GM23338 (cell line): Measurements from ENCODE around the gene DDX20. TPM values are rescaled to one million over a fixed set of nuclear protein-coding genes. Genes with fewer than 3 reads are reported as not detected.

Source experiments
- ATAC-seq: fragments of 200-7000 bp; cut with Tn5 transposase; 3 replicates; pipeline ENCODE4 v1.9.1; 2020
- DNase-seq: peaks from one replicate; pipeline ENCODE4 v3.0.0-alpha.2; 2015; ENCODE audit warnings: low spot score
- H2AFZ ChIP-seq: fragments of 200-600 bp; sonication (generic); 2 replicates; pipeline ENCODE4 v1.8.0; 2016; ENCODE audit warnings: antibody characterized with exemption, mild to moderate bottlenecking, moderate library complexity
- H3F3A ChIP-seq: fragments of 200-600 bp; sonication (generic); replicated peaks from 2 replicates; pipeline ENCODE4 v1.8.0; 2017; ENCODE audit warnings: antibody characterized with exemption, mixed run types, low read depth
- H3K27ac ChIP-seq: fragments of 200-600 bp; sonication (generic); 2 replicates; pipeline ENCODE4 v1.6.1; 2016; ENCODE audit warnings: low read depth
- H3K27me3 ChIP-seq: fragments of 200-600 bp; sonication (generic); 2 replicates; pipeline ENCODE4 v1.8.0; 2016; ENCODE audit warnings: mild to moderate bottlenecking, mixed run types, moderate library complexity; ENCODE audit not compliant: insufficient read depth
- H3K36me3 ChIP-seq: fragments of 200-600 bp; sonication (generic); 2 replicates; pipeline ENCODE4 v1.8.0; 2016; ENCODE audit warnings: mild to moderate bottlenecking; ENCODE audit not compliant: insufficient read depth
- H3K4me1 ChIP-seq: fragments of 200-600 bp; sonication (generic); 2 replicates; pipeline ENCODE4 v1.8.0; 2016; ENCODE audit warnings: mild to moderate bottlenecking, moderate library complexity; ENCODE audit not compliant: insufficient read depth
- H3K4me2 ChIP-seq: fragments of 200-600 bp; sonication (generic); 2 replicates; pipeline ENCODE4 v1.7.1; 2017; ENCODE audit warnings: mixed run types
- H3K4me3 ChIP-seq: fragments of 200-600 bp; sonication (generic); 2 replicates; pipeline ENCODE4 v1.6.1; 2016; ENCODE audit warnings: mixed run types
- H3K79me2 ChIP-seq: fragments of 200-600 bp; sonication (generic); replicated peaks from 2 replicates; pipeline ENCODE4 v1.8.0; 2017; ENCODE audit warnings: mild to moderate bottlenecking; ENCODE audit not compliant: insufficient read depth
- H3K9me2 ChIP-seq: fragments of 200-600 bp; sonication (generic); 2 replicates; pipeline ENCODE4 v1.8.0; 2017; ENCODE audit not compliant: insufficient read depth
- H4K20me1 ChIP-seq: fragments of 200-600 bp; sonication (generic); replicated peaks from 2 replicates; pipeline ENCODE4 v1.8.0; 2017; ENCODE audit warnings: mild to moderate bottlenecking; ENCODE audit not compliant: insufficient read depth
- H3K27ac Mint-ChIP-seq: 2 replicates; pipeline ENCODE4 v1.8.0; 2020; ENCODE audit warnings: inconsistent platforms, mild to moderate bottlenecking, moderate library complexity, mixed read lengths
- H3K27me3 Mint-ChIP-seq: 3 replicates; pipeline ENCODE4 v1.8.0; 2022; ENCODE audit warnings: low read depth, mild to moderate bottlenecking, moderate library complexity, mixed read lengths, inconsistent platforms; ENCODE audit not compliant: insufficient read depth, poor library complexity
- H3K36me3 Mint-ChIP-seq: 3 replicates; pipeline ENCODE4 v1.8.0; 2021; ENCODE audit warnings: low read depth, mild to moderate bottlenecking, inconsistent platforms, moderate library complexity, mixed read lengths
- H3K4me1 Mint-ChIP-seq: 3 replicates; pipeline ENCODE4 v1.8.0; 2020; ENCODE audit warnings: mild to moderate bottlenecking, inconsistent platforms, mixed read lengths
- H3K4me3 Mint-ChIP-seq: 3 replicates; pipeline ENCODE4 v1.8.0; 2021; ENCODE audit warnings: moderate library complexity, mild to moderate bottlenecking, inconsistent platforms, mixed read lengths
- H3K9me3 Mint-ChIP-seq: 3 replicates; pipeline ENCODE4 v1.8.0; 2020; ENCODE audit warnings: moderate library complexity, mild to moderate bottlenecking, inconsistent platforms, mixed read lengths
- CREB1 ChIP-seq: fragments of 250-450 bp; sonication (Bioruptor Pico); IDR thresholded peaks from 2 replicates; pipeline ENCODE4 v1.5.0; 2020; ENCODE audit warnings: low read depth, mild to moderate bottlenecking, moderate library complexity
- CTCF ChIP-seq, 2 experiments: fragments of 200-600 bp in 1 of 2; sonication (generic) in 1 of 2; conservative IDR thresholded peaks; 2 replicates each; pipeline versions ENCODE4 v1.5.1 to v1.6.1; 2016 to 2017; ENCODE audit warnings: antibody characterized with exemption in 2 of 2, low read depth in 2 of 2, mild to moderate bottlenecking in 2 of 2, moderate library complexity in 1 of 2
- ETS1 ChIP-seq: IDR thresholded peaks from 2 replicates; pipeline ENCODE4 v1.6.1; 2016; ENCODE audit warnings: antibody characterized with exemption
- EZH2 ChIP-seq: fragments of 200-600 bp; sonication (generic); IDR thresholded peaks from one replicate; pipeline ENCODE4 v1.8.0; 2017; ENCODE audit warnings: antibody characterized with exemption, mild to moderate bottlenecking, low read depth; ENCODE audit not compliant: unreplicated experiment
- EZH2phosphoT487 ChIP-seq: fragments of 200-600 bp; sonication (generic); IDR thresholded peaks from one replicate; pipeline ENCODE4 v1.8.1; 2018; ENCODE audit warnings: antibody characterized with exemption; ENCODE audit not compliant: unreplicated experiment
- JUNB ChIP-seq: IDR thresholded peaks from one replicate; pipeline ENCODE4 v1.6.1; 2016; ENCODE audit warnings: antibody characterized with exemption; ENCODE audit not compliant: unreplicated experiment
- POLR2AphosphoS5 ChIP-seq: IDR thresholded peaks from 2 replicates; pipeline ENCODE4 v1.6.1; 2016; ENCODE audit warnings: antibody characterized with exemption, low read depth
- STAT1 ChIP-seq: IDR thresholded peaks from one replicate; pipeline ENCODE4 v1.6.1; 2016; ENCODE audit warnings: antibody characterized with exemption; ENCODE audit not compliant: unreplicated experiment
- ZNF114 ChIP-seq: fragments of 250-450 bp; sonication (Bioruptor Pico); IDR thresholded peaks from 2 replicates; pipeline ENCODE4 v1.5.0; 2020; ENCODE audit warnings: mild to moderate bottlenecking, moderate library complexity
- ZNF331 ChIP-seq: fragments of 250-450 bp; sonication (Bioruptor Pico); IDR thresholded peaks from 2 replicates; pipeline ENCODE4 v1.5.0; 2020; ENCODE audit warnings: low read depth, mild to moderate bottlenecking, moderate library complexity
- polyA plus RNA-seq: library from polyadenylated mRNA; unstranded; fragments of >200 nt; fragmentation: Nextera tagmentation; extraction: Ambion mirVana; gene quantifications from 2 replicates; pipeline ENCODE4 v1.2.1, GENCODE V29; 2016
- total RNA-seq: library from RNA; depleted of rRNA; stranded (reverse); fragments of >200 nt; shearing (Covaris generic); gene quantifications from 2 replicates; pipeline ENCODE4 v1.2.3, GENCODE V29; 2014

The DDX20 gene
- total and polyA plus RNA-seq, 2 experiments from 2014 or later, result 11.9 to 54.4 TPM

GRCh38 chr1:111777301-111777700 lies 21.6 kb downstream of the DDX20 start:
- Histone ChIP-seq H3F3A (no peaks in the 10 kb centered on the region), H3K4me1 (peaks cover 3% of the 10 kb centered on the region; the same call in 1 of the 2 replicates), H3K27me3 (no peaks in the 10 kb centered on the region), H2AFZ (no peak overlapping the region), H3K79me2 (no peaks in the 10 kb centered on the region), H3K4me3 (no peak overlapping the region), H3K9me2 (peaks cover 15% of the 10 kb centered on the region), H3K4me2 (no peak overlapping the region), H4K20me1 (no peaks in the 10 kb centered on the region), H3K27ac (0 out of 2 replicates have a peak overlapping the region, but pooled peaks have one; percentile 16), H3K36me3 (no peaks in the 10 kb centered on the region)
- Mint-ChIP-seq H3K27ac (no peak overlapping the region), H3K4me3 (no peak overlapping the region), H3K9me3 (no peaks in the 10 kb centered on the region; the same call in 1 of the 3 replicates), H3K27me3 (peaks cover 1% of the 10 kb centered on the region), H3K36me3 (no peaks in the 10 kb centered on the region), H3K4me1 (peaks cover 25% of the 10 kb centered on the region; the same call in 2 of the 3 replicates)
- no peak for TF ChIP-seq CREB1 (CRISPR knock-in tag)
- no peak for TF ChIP-seq CTCF (conservative IDR thresholded peaks at IDR 0.05; ENCODE audit: low read depth in 2 of 2)
- no peak for TF ChIP-seq EZH2
- TF ChIP-seq ETS1, result no peak
- TF ChIP-seq POLR2AphosphoS5, result no peak
- TF ChIP-seq ZNF331 (CRISPR knock-in tag), result no peak
- TF ChIP-seq STAT1, result no peak
- no peak for TF ChIP-seq JUNB
- no peak for TF ChIP-seq ZNF114 (CRISPR knock-in tag)
- no peak for DNase-seq
- ATAC-seq, result no peak

- Histone ChIP-seq H3K4me2 (no peak overlapping the region), H3K4me3 (no peak overlapping the region), H3K27ac (peak overlapping the region; percentile 16; the same call in 1 of the 2 replicates), H3K79me2 (no peaks in the 10 kb centered on the region), H3K36me3 (no peaks in the 10 kb centered on the region), H3K4me1 (peaks cover 3% of the 10 kb centered on the region; the same call in 1 of the 2 replicates), H3F3A (no peaks in the 10 kb centered on the region), H4K20me1 (no peaks in the 10 kb centered on the region), H2AFZ (no peak overlapping the region), H3K27me3 (no peaks in the 10 kb centered on the region), H3K9me2 (peaks cover 15% of the 10 kb centered on the region)
- H3K27ac Mint-ChIP-seq, result no peak overlapping the region
- H3K36me3 Mint-ChIP-seq, result no peaks in the 10 kb centered on the region
- H3K9me3 Mint-ChIP-seq, result no peaks in the 10 kb centered on the region; the same call in 1 of the 3 replicates
- H3K27me3 Mint-ChIP-seq, result peaks cover 1% of the 10 kb centered on the region
- H3K4me1 Mint-ChIP-seq, result peaks cover 25% of the 10 kb centered on the region; the same call in 2 of the 3 replicates
- no peak for ATAC-seq
- H3K4me3 Mint-ChIP-seq, result no peak overlapping the region
- DNase-seq, result no peak
- TF ChIP-seq CREB1 (CRISPR knock-in tag) (no peak), EZH2phosphoT487 (no peak), POLR2AphosphoS5 (no peak), CTCF (conservative IDR thresholded peaks at IDR 0.05; ENCODE audit: low read depth in 2 of 2) (no peak), ETS1 (no peak), ZNF114 (CRISPR knock-in tag) (no peak), JUNB (no peak), EZH2 (no peak)
These were observed 22.4 kb downstream of the DDX20 start for GRCh38 chr1:111778066-111778465.
